H1 (cell line): Measurements from ENCODE around the gene SLC4A1.

Source experiments
- BCL11A ChIP-seq, 2 experiments: IDR thresholded peaks; one replicate each; pipeline ENCODE4 v1.6.1; 2011; ENCODE audit warnings: low read depth in 2 of 2, low read length in 2 of 2, mild to moderate bottlenecking in 2 of 2
- CBX5 ChIP-seq: fragments of 300-800, 300-1000 bp; sonication (generic); IDR thresholded peaks from 2 replicates; pipeline ENCODE4 v1.7.1; 2016; ENCODE audit warnings: antibody characterized with exemption, low read length, low read depth
- GTF2F1 ChIP-seq: IDR thresholded peaks from 2 replicates; pipeline ENCODE4 v1.6.1; 2012; ENCODE audit warnings: low read depth, low read length, improper control_type of control experiment, borderline replicate concordance
- JUND ChIP-seq: IDR thresholded peaks from 2 replicates; pipeline ENCODE4 v1.6.1; 2011; ENCODE audit warnings: mild to moderate bottlenecking, improper control_type of control experiment, low read length
- KDM5A ChIP-seq: fragments of 200-600 bp; IDR thresholded peaks from 2 replicates; pipeline ENCODE4 v1.7.1; 2012; ENCODE audit warnings: mild to moderate bottlenecking, low read length, inconsistent platforms, mixed read lengths
- SIRT6 ChIP-seq: IDR thresholded peaks from one replicate; pipeline ENCODE4 v1.7.1; 2012; ENCODE audit warnings: low read length, inconsistent platforms
- SUZ12 ChIP-seq: fragments of 200-600 bp; sonication (generic); IDR thresholded peaks from 2 replicates; pipeline ENCODE4 v1.6.1; 2012; ENCODE audit warnings: mild to moderate bottlenecking, inconsistent platforms, low read length, moderate library complexity, mixed read lengths
- TAF1 ChIP-seq: IDR thresholded peaks from 2 replicates; pipeline ENCODE4 v1.6.1; 2011; ENCODE audit warnings: mild to moderate bottlenecking, low read depth, low read length
- TCF12 ChIP-seq: IDR thresholded peaks from 2 replicates; pipeline ENCODE4 v1.6.1; 2011; ENCODE audit warnings: low read depth, mild to moderate bottlenecking, low read length
- TF ChIP-seq, protein P1 (sequence below), 3 experiments: IDR thresholded peaks; 1 replicate in 2 of 3; 2 replicates in 1 of 3; pipeline versions ENCODE4 v1.5.1 to v1.6.1; 2011; ENCODE audit warnings: low read length in 3 of 3, mild to moderate bottlenecking in 3 of 3, inconsistent platforms in 2 of 3, low read depth in 1 of 3, moderate library complexity in 1 of 3; ENCODE audit not compliant: insufficient read depth in 1 of 3; ENCODE audit errors: control extremely low read depth in 1 of 3

- TF ChIP-seq SUZ12 (no peak), CBX5 (no peak), TAF1 (no peak), BCL11A (IDR thresholded peaks at IDR 0.05; ENCODE audit: low read depth in 2 of 2, low read length in 2 of 2) (no peak), GTF2F1 (no peak), JUND (no peak), SIRT6 (no peak), KDM5A (no peak), TCF12 (no peak)
- TF ChIP-seq, protein P1, sequence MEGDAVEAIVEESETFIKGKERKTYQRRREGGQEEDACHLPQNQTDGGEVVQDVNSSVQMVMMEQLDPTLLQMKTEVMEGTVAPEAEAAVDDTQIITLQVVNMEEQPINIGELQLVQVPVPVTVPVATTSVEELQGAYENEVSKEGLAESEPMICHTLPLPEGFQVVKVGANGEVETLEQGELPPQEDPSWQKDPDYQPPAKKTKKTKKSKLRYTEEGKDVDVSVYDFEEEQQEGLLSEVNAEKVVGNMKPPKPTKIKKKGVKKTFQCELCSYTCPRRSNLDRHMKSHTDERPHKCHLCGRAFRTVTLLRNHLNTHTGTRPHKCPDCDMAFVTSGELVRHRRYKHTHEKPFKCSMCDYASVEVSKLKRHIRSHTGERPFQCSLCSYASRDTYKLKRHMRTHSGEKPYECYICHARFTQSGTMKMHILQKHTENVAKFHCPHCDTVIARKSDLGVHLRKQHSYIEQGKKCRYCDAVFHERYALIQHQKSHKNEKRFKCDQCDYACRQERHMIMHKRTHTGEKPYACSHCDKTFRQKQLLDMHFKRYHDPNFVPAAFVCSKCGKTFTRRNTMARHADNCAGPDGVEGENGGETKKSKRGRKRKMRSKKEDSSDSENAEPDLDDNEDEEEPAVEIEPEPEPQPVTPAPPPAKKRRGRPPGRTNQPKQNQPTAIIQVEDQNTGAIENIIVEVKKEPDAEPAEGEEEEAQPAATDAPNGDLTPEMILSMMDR (IDR thresholded peaks at IDR 0.05; ENCODE audit: control extremely low read depth in 1 of 3, insufficient read depth in 1 of 3, low read depth in 1 of 3, low read length in 3 of 3), result no peak
Observed at GRCh38 chr17:44308865-44309264, 40.9 kb upstream of the SLC4A1 start.
